Stimulated activated naive CD8-positive, alpha-beta T cell treated with anti-CD3 and anti-CD28 coated beads, Interleukin-15, amount 100 ng/mL, for 72 hours (primary cell): Measurements from ENCODE around the gene PCNX3.

Experiments
- ATAC-seq: fragments of 150-1000 bp; cut with Tn5 transposase; 2 replicates; pipeline ENCODE4 v1.10.0; 2021; ENCODE audit warnings: mild to moderate bottlenecking, moderate library complexity
- DNase-seq, 2 donors: peaks; one replicate each; pipeline ENCODE4 v3.0.0; 2021 to 2022
- H3K27ac Mint-ChIP-seq, 2 donors: one replicate each; pipeline ENCODE4 v1.8.0; 2022; ENCODE audit warnings: mild to moderate bottlenecking in 2 of 2, mixed read lengths in 2 of 2, moderate library complexity in 2 of 2
- H3K27me3 Mint-ChIP-seq: one replicate; pipeline ENCODE4 v1.8.0; 2022; ENCODE audit warnings: mixed read lengths
- H3K4me1 Mint-ChIP-seq: one replicate; pipeline ENCODE4 v1.8.0; 2022; ENCODE audit warnings: mild to moderate bottlenecking, mixed read lengths
- H3K4me3 Mint-ChIP-seq, 2 donors: one replicate each; pipeline ENCODE4 v1.8.0; 2022; ENCODE audit warnings: mild to moderate bottlenecking in 2 of 2, mixed read lengths in 2 of 2, moderate library complexity in 1 of 2
- H3K9me3 Mint-ChIP-seq, 2 donors: one replicate each; pipeline ENCODE4 v1.8.0; 2022; ENCODE audit warnings: mixed read lengths in 2 of 2

The PCNX3 gene

DNA sequence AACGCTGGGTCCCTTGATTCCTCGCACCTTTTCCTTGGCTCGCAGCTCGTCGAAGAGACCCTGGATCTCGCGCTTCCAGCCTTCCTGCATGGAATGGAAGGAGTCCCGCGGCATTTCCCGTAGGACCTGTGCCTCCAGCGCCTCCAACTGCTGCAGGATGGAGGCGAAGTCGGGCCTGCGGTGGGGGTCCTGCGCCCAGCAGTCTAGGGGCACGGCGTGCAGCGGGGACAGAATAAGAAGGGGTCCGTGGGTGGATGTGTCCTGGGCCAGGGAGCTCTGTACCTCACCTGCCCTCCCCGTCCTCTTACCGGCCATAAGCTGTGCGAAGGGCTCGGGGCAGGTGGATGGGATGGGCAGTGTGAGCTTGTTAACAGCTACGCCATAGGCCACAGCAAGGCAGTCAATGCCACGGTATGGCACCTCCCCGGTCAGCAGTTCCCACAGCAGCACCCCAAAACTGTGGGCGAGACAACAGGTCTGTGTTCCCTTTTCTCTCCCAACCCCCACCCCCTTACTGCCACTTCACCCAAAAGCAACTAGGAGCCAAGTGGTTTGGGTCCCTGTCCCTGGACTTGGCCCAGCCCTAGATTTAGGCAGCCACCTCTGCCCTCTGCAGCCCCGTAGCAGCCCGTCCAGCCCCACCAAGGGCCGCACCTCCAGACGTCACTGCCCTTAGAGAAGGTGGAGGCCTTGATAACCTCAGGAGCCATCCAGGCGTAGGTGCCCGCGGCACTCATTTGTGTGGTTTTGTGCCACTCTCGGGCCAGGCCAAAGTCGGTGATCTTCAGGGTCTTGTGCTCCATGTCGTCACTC is 7.8 kb upstream of the PCNX3 start:
- Mint-ChIP-seq H3K9me3 (no peaks in the 10 kb centered on the region), H3K4me3 (no peak overlapping the region), H3K27ac (peak overlapping the region in 1 of 2 donors; percentile 54), H3K27me3 (no peaks in the 10 kb centered on the region), H3K4me1 (peaks cover 46% of the 10 kb centered on the region)
- no peak for ATAC-seq
- DNase-seq: no peak

DNA sequence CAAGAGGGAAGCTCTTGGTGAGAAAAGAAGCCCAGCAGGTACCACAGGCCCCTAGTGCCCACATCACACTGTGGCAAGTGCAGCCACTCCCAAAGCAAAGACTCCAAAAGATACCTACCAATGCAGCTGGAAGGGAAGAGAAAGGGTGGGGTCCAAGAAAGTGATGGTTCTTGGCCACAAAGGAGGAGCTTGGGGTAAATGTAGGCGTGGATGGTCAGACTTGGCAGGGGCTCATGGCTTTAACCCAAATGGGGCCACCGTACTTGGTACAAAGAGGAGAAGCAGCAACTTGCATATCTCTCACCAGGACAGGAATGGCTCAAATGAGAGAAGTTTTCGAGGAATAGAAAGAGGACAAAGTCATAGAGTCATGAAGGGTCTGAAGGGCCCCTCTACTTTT is 6.3 kb upstream of the PCNX3 start:
- ATAC-seq (no peak), DNase-seq (no peak)
- peak overlapping the region in 1 of 2 donors; percentile 89 for H3K27ac Mint-ChIP-seq
- H3K4me1 Mint-ChIP-seq: peaks cover 53% of the 10 kb centered on the region
- no peaks in the 10 kb centered on the region for H3K27me3 Mint-ChIP-seq
- no peaks in the 10 kb centered on the region for H3K9me3 Mint-ChIP-seq
- H3K4me3 Mint-ChIP-seq: peak overlapping the region in 1 of 2 donors; percentile 16

DNA sequence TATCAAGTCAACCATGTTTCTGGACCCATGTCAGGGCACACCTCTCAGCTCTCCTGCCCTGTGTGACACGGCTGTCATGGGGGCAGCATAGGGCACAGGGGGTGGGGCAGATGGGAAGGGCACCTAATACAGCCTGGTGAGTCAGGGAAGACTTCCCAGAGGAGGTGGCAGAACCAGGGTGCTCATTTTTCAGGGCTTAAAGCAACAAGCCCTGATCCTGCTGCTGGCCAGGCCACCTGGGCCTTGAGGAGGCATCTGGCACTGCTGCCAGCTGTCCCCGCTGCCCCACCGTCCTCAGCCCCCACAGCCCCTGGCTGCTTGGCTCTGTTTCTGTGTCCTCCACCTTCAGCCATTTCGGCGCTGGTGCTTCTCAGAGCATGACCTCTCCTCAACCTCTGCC is 5.9 kb upstream of the PCNX3 start:
- Mint-ChIP-seq H3K4me1 (peaks cover 53% of the 10 kb centered on the region), H3K27me3 (no peaks in the 10 kb centered on the region), H3K27ac (peak overlapping the region in 1 of 2 donors; percentile 13), H3K9me3 (no peaks in the 10 kb centered on the region), H3K4me3 (no peak overlapping the region)
- DNase-seq: no peak
- no peak for ATAC-seq

DNA sequence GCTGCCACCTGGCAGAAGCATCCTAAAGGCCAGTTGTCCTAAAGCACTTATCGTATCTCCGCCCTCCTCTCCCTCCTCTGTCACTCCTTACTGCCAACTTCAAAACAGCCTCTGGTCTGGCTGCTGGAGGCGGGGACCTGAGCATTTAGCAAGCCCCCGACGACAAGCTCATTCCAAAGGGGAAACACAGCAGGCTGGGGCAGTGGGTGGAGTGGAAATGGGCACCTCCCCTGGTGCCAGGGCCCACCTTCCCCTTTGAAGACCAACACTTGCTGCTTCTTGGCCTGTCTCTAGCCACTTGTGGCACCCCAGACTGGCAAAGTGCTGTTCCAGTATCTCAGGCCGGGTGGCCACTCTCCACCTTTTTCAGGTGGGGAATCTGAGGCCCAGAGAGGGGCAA is 5.2 kb upstream of the PCNX3 start:
- Mint-ChIP-seq H3K4me3 (peak overlapping the region; percentile 98 to 99), H3K27me3 (no peaks in the 10 kb centered on the region)
- ATAC-seq: no peak

DNA sequence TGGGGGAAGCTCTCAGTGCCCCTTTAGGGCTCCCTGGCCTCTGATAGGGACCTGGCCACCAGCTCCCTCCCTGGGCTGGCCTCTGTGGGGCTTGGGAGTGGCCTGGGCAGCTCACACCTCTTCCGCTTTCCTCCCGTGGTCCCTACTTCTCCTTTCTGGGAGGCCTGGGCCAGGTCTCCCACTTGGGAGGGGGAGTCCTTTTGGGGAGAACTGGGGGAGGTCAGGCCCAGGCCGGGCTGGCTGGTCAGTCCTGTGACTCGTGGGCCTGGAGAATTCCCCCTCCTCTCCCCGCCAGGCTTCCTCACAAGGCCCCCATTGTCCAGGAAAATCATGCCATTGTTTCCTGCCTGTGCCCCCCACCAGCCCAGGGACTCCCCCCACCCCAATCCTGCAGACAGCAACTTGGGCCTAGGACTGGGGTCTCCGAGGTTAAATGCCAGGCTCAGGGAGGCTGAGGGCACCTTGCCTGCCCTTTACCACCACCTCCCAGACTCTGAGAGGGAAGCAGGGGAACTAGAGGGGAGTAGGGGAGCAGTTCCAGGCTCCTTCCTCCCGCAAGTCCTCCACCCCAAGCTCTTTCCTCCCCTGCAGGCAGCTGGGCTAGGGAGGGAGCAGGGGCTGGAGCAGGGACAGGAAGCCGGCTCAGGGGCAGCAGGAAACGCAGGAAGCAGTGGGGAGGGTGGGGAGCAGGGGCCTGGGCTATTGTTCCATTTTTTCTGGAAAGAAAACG is 4.4 kb upstream of the PCNX3 start:
- Mint-ChIP-seq H3K4me1 (peaks cover 53% of the 10 kb centered on the region), H3K9me3 (no peaks in the 10 kb centered on the region), H3K27me3 (no peaks in the 10 kb centered on the region), H3K27ac (peak overlapping the region in 1 of 2 donors; percentile 80), H3K4me3 (peak overlapping the region; percentile 98 to 99)
- DNase-seq: no peak
- ATAC-seq: no peak

More for the DNA sequence above, 5.2 kb upstream of the PCNX3 start:
- peak overlapping the region in 1 of 2 donors; percentile 80 for H3K27ac Mint-ChIP-seq
- H3K4me1 Mint-ChIP-seq: peaks cover 53% of the 10 kb centered on the region
- DNase-seq: no peak
- no peaks in the 10 kb centered on the region for H3K9me3 Mint-ChIP-seq

DNA sequence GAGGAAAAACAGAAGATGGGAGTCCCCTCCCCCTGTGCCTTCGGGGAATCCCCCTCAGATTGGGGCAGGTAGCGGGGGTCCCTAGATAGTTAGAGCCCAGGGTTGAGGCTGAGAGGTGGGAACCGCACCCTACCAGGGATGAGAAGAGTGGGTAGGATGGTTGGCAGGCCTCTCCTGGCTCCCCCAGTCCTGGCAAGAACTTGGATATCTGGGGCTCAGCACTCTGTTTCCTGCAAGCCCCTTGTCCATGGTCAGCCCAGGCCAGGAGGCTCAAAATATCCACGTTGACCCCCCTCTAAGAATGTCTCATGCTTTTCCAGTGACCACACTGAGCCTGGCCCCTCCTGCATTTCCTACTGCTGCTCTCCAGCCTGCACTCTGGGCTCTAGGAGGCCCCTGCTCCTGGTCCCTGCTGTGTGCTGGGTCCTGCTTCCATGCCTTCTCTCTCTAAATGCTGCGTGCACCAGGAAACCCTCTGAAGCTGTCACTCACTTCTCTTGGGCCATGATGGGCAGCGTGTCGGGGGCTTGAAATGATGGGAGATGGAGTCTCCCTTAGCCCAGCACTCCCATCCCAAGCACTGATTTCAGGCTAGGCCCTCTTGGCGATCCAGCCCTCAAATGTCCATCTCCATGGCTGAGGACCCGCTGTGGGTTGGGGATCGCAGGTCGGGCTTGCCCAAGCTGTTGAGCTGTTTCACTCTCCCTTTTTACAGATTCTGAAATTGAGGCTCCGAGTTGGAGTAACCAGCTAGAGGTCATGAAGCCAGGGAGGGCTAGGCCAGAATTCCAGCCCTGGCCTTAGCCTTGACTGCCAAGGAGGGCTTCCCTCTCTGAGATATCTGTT is 3.6 kb upstream of the PCNX3 start:
- Mint-ChIP-seq H3K9me3 (no peaks in the 10 kb centered on the region), H3K27me3 (no peaks in the 10 kb centered on the region), H3K27ac (peak overlapping the region; percentile 91 to 95), H3K4me3 (peak overlapping the region; percentile 98 to 99), H3K4me1 (peaks cover 57% of the 10 kb centered on the region)
- no peak for DNase-seq
- no peak for ATAC-seq

DNA sequence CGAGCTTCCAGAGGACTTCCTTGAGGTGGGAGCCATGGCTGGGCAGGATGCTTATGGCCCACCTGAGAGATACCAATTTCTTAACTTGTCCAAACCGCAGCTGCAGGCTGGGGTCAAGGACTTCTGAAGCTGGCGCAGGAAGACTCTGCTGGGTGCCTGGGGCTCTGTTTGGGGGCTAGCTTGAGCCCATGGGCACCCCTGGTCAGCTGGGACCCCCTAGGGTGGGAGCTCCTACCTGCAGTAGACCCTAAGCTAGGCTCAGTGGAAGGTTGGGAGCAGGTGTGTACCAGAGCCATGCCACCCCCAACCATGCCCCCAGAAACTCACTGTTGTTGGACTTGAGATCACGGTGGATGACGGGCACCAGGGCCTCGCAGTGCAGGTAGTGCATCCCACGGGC is 2.9 kb upstream of the PCNX3 start:
- peak overlapping the region; percentile 98 to 99 for H3K4me3 Mint-ChIP-seq
- no peaks in the 10 kb centered on the region for H3K27me3 Mint-ChIP-seq
- peak overlapping the region; percentile 33 to 93 for H3K27ac Mint-ChIP-seq
- peaks cover 64% of the 10 kb centered on the region for H3K4me1 Mint-ChIP-seq
- no peak for ATAC-seq
- no peak for DNase-seq
- no peaks in the 10 kb centered on the region for H3K9me3 Mint-ChIP-seq

DNA sequence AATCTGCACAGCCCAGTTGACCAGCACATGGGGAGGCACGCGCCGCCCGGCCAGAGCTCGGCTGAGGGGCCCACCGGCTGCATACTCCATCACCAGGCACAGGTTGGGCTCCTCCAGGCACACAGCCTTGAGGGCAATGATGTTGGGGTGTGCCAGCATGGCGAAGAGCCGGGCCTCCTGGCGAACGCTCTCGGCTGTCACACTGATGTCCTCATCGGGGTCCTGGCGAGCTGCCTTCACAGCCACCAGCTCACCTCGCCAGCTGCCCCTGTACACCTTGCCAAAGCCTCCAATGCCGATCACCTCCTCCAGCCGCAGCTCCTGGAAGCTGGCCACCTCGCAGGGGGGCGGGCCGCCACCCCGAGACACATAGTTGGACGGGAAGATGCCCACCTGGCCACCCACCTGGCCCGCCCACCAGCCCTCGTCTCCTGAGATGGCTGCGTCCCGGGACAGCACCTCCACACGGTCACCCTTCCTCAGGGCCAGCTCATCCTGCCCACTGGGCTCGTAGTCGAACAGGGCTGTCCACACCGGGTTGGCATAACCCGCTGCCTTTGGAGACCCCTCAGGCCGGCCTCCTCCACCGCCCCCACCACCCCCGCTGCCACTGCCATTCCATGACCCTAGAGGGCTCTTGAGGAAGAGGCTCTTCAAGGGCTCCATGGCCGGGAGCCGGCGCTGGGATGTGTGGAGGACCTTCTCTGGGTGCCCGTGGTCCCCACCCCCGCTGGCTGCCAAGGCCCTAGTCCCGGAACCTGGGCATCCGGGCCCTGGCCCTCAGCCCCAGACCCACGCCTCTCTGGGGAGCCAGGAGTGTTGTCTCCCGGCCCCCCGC is 2.3 kb upstream of the PCNX3 start:
- no peaks in the 10 kb centered on the region for H3K27me3 Mint-ChIP-seq
- DNase-seq (no peak), ATAC-seq (no peak)
- no peaks in the 10 kb centered on the region for H3K9me3 Mint-ChIP-seq
- H3K27ac Mint-ChIP-seq: peak overlapping the region; percentile 33 to 93
- H3K4me1 Mint-ChIP-seq: peaks cover 70% of the 10 kb centered on the region
- H3K4me3 Mint-ChIP-seq: peak overlapping the region; percentile 98 to 99

DNA sequence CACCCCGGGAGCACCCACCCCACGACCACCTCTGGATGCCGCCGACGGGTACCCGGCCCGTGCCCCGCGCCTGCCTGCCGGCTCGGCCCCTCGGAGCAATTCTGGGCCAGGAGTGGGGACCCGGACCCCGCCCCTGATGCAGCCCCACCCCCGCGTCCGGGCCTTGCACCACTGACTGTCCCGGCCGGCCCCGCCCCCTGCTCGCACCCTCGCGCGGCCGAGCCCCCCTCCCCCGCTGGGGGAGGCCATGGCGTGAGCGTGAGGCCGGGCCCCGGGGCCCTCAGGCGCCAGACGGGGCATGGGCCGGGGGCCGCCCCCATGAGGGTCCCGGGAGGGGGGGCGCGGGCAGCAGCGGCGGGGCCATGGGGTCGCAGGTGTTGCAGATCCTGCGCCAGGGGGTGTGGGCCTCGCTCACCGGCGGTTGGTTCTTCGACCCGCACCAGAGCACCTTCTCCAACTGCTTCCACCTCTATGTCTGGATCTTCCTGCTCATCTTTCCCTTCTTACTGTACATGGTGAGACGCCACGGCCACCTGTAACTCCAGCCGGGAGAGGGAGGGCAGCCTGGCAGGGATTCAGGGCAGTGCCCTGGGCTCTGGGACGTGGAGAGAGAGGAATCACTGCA is 486 bp downstream of the PCNX3 start:
- Mint-ChIP-seq H3K4me1 (peaks cover 62% of the 10 kb centered on the region), H3K9me3 (no peaks in the 10 kb centered on the region), H3K27me3 (no peaks in the 10 kb centered on the region), H3K4me3 (peak overlapping the region; percentile 98 to 99), H3K27ac (peak overlapping the region; percentile 98 to 99)
- DNase-seq: no peak
- peak; percentile 17 for ATAC-seq

DNA sequence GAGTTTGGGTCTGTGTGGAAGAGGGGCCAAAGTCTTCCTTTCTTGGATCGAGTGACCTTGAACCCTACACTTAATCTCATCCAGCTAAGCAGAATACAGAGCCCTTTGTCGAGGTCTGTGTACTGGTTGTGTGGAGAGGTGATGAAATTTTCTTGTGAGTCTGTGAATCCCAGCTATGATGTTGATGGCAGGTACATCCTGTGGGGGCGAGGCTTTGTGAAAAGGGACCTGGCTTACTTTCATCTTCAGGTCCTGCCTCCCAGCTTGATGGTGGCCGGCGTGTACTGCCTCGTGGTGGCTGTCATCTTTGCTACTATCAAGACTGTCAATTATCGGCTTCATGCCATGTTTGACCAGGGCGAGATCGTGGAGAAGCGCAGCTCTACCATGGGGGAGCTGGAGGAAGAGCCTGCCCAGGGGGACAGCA is 1.0 kb downstream of the PCNX3 start:
- ATAC-seq (no peak), DNase-seq (peak in 1 of 2 donors; percentile 61)
- Mint-ChIP-seq H3K27ac (peak overlapping the region; percentile 98 to 99), H3K4me3 (peak overlapping the region; percentile 98 to 99), H3K9me3 (no peaks in the 10 kb centered on the region), H3K4me1 (peaks cover 61% of the 10 kb centered on the region), H3K27me3 (no peaks in the 10 kb centered on the region)

DNA sequence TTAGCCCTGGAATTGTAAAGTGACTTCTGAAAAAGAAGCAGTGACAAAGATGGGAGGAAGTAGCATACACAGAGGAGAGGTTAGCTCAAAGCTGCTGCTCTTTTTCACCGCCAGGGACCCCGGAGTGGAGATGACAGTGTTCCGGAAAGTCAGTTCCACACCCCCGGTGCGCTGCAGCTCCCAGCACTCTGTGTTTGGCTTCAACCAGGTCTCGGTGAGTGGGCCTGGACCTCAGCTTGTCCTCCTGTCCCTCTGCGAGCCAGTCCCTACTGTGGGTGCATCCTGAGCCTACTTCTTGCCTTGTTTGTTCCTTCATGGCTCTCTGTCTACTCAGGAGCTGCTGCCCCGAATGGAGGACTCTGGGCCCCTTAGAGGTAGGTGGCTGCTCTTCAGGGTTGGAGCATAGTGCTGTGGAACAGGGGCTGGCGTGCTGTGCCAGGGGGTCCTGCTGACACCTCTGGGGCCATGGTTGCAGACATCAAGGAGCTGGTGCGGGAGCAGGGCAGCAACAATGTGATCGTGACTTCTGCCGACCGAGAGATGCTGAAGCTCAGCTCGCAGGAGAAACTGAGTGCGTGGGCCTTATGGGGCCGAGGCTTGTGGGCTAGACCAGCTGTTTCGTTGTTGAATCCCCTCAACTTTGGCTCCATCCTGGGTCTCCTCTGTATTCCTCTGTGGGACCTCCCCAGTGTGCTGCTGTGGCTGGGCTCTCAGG is 1.7 kb downstream of the PCNX3 start:
- Mint-ChIP-seq H3K4me1 (peaks cover 61% of the 10 kb centered on the region), H3K4me3 (peak overlapping the region; percentile 98 to 99), H3K27me3 (no peaks in the 10 kb centered on the region), H3K9me3 (no peaks in the 10 kb centered on the region), H3K27ac (peak overlapping the region; percentile 98 to 99)
- DNase-seq (no peak), ATAC-seq (no peak)

DNA sequence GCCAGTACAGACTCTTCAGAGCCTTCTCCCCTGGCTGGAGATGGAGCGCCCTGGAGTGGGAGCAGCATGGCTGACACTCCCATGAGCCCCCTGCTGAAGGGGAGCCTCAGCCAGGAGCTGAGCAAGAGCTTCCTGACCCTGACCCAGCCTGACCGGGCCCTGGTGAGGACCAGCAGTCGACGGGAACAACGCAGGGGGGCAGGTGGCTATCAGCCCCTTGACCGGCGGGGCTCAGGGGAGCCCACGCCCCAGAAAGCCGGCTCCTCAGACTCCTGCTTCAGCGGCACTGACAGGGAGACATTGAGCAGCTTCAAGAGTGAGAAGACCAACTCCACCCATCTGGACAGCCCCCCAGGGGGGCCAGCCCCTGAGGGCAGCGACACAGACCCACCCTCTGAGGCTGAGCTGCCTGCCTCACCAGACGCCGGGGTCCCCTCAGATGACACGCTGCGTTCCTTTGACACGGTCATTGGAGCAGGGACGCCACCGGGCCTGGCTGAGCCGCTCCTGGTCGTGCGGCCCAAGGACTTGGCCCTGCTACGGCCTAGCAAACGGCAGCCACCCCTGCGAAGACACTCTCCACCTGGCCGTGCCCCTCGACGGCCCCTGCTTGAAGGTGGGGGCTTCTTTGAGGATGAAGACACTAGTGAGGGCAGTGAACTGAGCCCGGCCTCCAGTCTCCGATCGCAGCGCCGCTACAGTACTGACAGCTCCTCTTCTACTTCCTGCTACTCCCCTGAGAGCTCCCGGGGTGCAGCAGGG is 2.6 kb downstream of the PCNX3 start:
- DNase-seq (no peak), ATAC-seq (no peak)
- peak overlapping the region; percentile 91 to 92 for H3K27ac Mint-ChIP-seq
- no peaks in the 10 kb centered on the region for H3K9me3 Mint-ChIP-seq
- no peaks in the 10 kb centered on the region for H3K27me3 Mint-ChIP-seq
- peaks cover 52% of the 10 kb centered on the region for H3K4me1 Mint-ChIP-seq
- H3K4me3 Mint-ChIP-seq: peak overlapping the region; percentile 98 to 99

DNA sequence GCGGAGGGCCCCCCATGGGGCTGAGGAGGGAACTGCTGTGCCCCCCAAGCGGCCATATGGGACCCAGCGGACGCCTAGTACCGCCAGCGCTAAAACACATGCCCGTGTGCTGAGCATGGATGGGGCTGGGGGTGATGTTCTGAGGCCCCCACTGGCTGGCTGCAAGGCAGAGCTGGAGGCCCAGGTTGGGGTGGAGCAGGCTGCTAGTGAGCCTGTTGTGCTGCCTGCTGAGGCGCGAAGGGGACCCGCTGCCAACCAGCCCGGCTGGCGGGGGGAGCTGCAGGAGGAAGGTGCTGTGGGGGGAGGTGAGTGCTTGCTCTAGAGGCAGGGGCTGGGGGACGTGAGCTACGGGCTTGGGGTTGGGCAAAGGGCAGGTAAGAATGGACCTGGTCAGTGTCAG is 3.2 kb downstream of the PCNX3 start:
- Mint-ChIP-seq H3K27ac (peak overlapping the region in 1 of 2 donors; percentile 91), H3K27me3 (no peaks in the 10 kb centered on the region), H3K4me1 (peaks cover 49% of the 10 kb centered on the region), H3K9me3 (no peaks in the 10 kb centered on the region), H3K4me3 (peak overlapping the region in 1 of 2 donors; percentile 15)
- ATAC-seq (no peak), DNase-seq (no peak)
